ENCODE measurements around the gene SLC6A2. TPM values are rescaled to one million over a fixed set of nuclear protein-coding genes. Genes with fewer than 3 reads are reported as not detected.
"Not testable (repeated sequence)": the region's sequence is repeated elsewhere in the genome, so short reads cannot be mapped to it uniquely, and the experiment has no call there.

The SLC6A2 gene
- total RNA-seq, 1 donor from 2014 or later: not detected

DNA sequence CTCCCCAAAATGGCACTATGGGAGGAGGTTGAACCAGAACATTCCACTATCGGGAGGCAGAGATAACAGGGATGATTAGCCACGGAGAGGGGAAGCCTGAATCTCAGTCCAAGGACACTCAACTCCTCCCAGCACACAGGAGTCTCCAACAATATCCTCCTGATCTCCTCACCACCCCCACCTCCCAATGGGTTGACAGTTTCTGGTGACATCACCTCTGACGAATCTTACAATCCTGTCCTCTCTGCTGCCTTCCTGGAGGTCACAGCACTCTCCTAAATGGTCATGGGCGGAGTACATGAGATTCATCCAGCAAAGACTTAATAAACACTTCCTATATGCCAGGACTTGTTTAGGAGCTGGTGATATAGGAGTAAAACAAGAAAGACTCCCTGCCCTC is 80.9 kb downstream of the SLC6A2 start:
- Mint-ChIP-seq H3K36me3 (ENCODE audit: unreplicated experiment) (no peaks in the 10 kb centered on the region), H3K27ac (ENCODE audit: unreplicated experiment) (no peak overlapping the region), H3K4me3 (ENCODE audit: unreplicated experiment) (no peak overlapping the region), H3K9me3 (ENCODE audit: unreplicated experiment) (peaks cover 1% of the 10 kb centered on the region), H3K27me3 (ENCODE audit: unreplicated experiment) (peaks cover 8% of the 10 kb centered on the region), H3K4me1 (ENCODE audit: low read depth, unreplicated experiment) (no peaks in the 10 kb centered on the region)
- DNase-seq: no peak
- TF ChIP-seq, protein P1, sequence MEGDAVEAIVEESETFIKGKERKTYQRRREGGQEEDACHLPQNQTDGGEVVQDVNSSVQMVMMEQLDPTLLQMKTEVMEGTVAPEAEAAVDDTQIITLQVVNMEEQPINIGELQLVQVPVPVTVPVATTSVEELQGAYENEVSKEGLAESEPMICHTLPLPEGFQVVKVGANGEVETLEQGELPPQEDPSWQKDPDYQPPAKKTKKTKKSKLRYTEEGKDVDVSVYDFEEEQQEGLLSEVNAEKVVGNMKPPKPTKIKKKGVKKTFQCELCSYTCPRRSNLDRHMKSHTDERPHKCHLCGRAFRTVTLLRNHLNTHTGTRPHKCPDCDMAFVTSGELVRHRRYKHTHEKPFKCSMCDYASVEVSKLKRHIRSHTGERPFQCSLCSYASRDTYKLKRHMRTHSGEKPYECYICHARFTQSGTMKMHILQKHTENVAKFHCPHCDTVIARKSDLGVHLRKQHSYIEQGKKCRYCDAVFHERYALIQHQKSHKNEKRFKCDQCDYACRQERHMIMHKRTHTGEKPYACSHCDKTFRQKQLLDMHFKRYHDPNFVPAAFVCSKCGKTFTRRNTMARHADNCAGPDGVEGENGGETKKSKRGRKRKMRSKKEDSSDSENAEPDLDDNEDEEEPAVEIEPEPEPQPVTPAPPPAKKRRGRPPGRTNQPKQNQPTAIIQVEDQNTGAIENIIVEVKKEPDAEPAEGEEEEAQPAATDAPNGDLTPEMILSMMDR (IDR thresholded peaks at IDR 0.05; ENCODE audit: partially characterized antibody, unreplicated experiment): no peak

GRCh38 chr16:55737318-55737717 is 81.5 kb downstream of the SLC6A2 start:
- Mint-ChIP-seq H3K36me3 (ENCODE audit: unreplicated experiment) (no peaks in the 10 kb centered on the region), H3K27me3 (ENCODE audit: unreplicated experiment) (peaks cover 8% of the 10 kb centered on the region), H3K27ac (ENCODE audit: unreplicated experiment) (no peak overlapping the region), H3K4me1 (ENCODE audit: low read depth, unreplicated experiment) (no peaks in the 10 kb centered on the region), H3K4me3 (ENCODE audit: unreplicated experiment) (no peak overlapping the region), H3K9me3 (ENCODE audit: unreplicated experiment) (no peaks in the 10 kb centered on the region)
- TF ChIP-seq, protein P1 (IDR thresholded peaks at IDR 0.05; ENCODE audit: partially characterized antibody, unreplicated experiment): no peak
- DNase-seq: no peak

- no peak for DNase-seq
- Mint-ChIP-seq H3K4me3 (ENCODE audit: unreplicated experiment) (no peak overlapping the region), H3K27me3 (ENCODE audit: unreplicated experiment) (peaks cover 8% of the 10 kb centered on the region), H3K4me1 (ENCODE audit: low read depth, unreplicated experiment) (no peaks in the 10 kb centered on the region), H3K36me3 (ENCODE audit: unreplicated experiment) (no peaks in the 10 kb centered on the region), H3K27ac (ENCODE audit: unreplicated experiment) (no peak overlapping the region), H3K9me3 (ENCODE audit: unreplicated experiment) (peaks cover 2% of the 10 kb centered on the region)
- TF ChIP-seq, protein P1 (IDR thresholded peaks at IDR 0.05; ENCODE audit: partially characterized antibody, unreplicated experiment): no peak
Observed at GRCh38 chr16:55737966-55738365, 82.2 kb downstream of the SLC6A2 start.

- no peaks in the 10 kb centered on the region for H3K4me1 Mint-ChIP-seq (ENCODE audit: low read depth, unreplicated experiment)
- no peaks in the 10 kb centered on the region for H3K36me3 Mint-ChIP-seq (ENCODE audit: unreplicated experiment)
- no peak overlapping the region for H3K27ac Mint-ChIP-seq (ENCODE audit: unreplicated experiment)
- peaks cover 4% of the 10 kb centered on the region for H3K27me3 Mint-ChIP-seq (ENCODE audit: unreplicated experiment)
- DNase-seq: no peak
- H3K4me3 Mint-ChIP-seq (ENCODE audit: unreplicated experiment): no peak overlapping the region
- peaks cover 2% of the 10 kb centered on the region for H3K9me3 Mint-ChIP-seq (ENCODE audit: unreplicated experiment)
- TF ChIP-seq, protein P1 (IDR thresholded peaks at IDR 0.05; ENCODE audit: partially characterized antibody, unreplicated experiment): no peak
Observed at GRCh38 chr16:55746081-55746480, 90.3 kb downstream of the SLC6A2 start.

GRCh38 chr16:55747785-55748184 is 92.0 kb downstream of the SLC6A2 start:
- H3K4me3 Mint-ChIP-seq (ENCODE audit: unreplicated experiment): no peak overlapping the region
- no peak overlapping the region for H3K27ac Mint-ChIP-seq (ENCODE audit: unreplicated experiment)

DNA sequence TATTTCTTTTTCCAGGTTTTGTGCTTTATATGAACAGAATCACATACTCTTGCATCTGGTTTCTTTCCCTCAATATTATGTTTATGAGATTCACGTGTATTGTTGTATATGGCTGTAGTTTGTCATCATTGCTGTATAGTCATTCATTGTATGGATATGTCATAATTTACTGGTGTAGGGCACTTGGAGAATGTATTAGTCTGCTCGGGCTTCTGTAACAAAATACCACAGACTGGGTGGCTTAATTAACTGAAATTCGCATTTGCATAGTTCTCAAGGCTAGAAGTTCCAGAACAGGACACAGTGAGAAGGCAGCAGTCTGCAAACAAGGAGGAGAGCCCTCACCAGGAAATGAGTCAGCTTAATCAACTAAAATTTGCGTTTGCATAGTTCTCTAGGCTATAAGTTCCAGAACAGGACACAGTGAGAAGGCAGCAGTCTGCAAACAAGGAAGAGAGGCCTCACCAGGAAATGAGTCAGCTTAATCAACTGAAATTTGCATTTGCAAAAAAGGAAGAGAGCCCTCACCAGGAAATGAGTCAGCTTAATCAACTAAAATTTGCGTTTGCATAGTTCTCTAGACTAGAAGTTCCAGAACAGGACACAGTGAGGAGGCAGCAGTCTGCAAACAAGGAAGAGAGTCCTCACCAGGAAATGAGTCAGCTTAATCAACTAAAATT is 96.8 kb downstream of the SLC6A2 start:
- DNase-seq; H3K4me3 Mint-ChIP-seq (ENCODE audit: unreplicated experiment); H3K9me3 Mint-ChIP-seq (ENCODE audit: unreplicated experiment); H3K27ac Mint-ChIP-seq (ENCODE audit: unreplicated experiment); H3K27me3 Mint-ChIP-seq (ENCODE audit: unreplicated experiment); H3K36me3 Mint-ChIP-seq (ENCODE audit: unreplicated experiment); H3K4me1 Mint-ChIP-seq (ENCODE audit: low read depth, unreplicated experiment): not testable (repeated sequence)

More at GRCh38 chr16:55747785-55748184, 92.0 kb downstream of the SLC6A2 start:
- TF ChIP-seq, protein P1 (IDR thresholded peaks at IDR 0.05; ENCODE audit: partially characterized antibody, unreplicated experiment): no peak
- peaks cover 2% of the 10 kb centered on the region for H3K9me3 Mint-ChIP-seq (ENCODE audit: unreplicated experiment)
- DNase-seq: no peak
- H3K4me1 Mint-ChIP-seq (ENCODE audit: low read depth, unreplicated experiment): no peaks in the 10 kb centered on the region
- H3K27me3 Mint-ChIP-seq (ENCODE audit: unreplicated experiment): peaks cover 4% of the 10 kb centered on the region
- no peaks in the 10 kb centered on the region for H3K36me3 Mint-ChIP-seq (ENCODE audit: unreplicated experiment)

- not testable (repeated sequence) for H3K27me3 Mint-ChIP-seq (ENCODE audit: unreplicated experiment); H3K9me3 Mint-ChIP-seq (ENCODE audit: unreplicated experiment); H3K36me3 Mint-ChIP-seq (ENCODE audit: unreplicated experiment); H3K27ac Mint-ChIP-seq (ENCODE audit: unreplicated experiment); H3K4me3 Mint-ChIP-seq (ENCODE audit: unreplicated experiment); H3K4me1 Mint-ChIP-seq (ENCODE audit: low read depth, unreplicated experiment); DNase-seq
Observed at GRCh38 chr16:55753145-55753631, 97.4 kb downstream of the SLC6A2 start.
